Esophagus muscularis mucosa (tissue), 4 donors: ENCODE results near the gene ITGA2. TPM values are rescaled to one million over a fixed set of nuclear protein-coding genes. Genes with fewer than 3 reads are reported as not detected.

ENCODE experiments used
- DNase-seq: peaks from one replicate; pipeline ENCODE4 v3.0.0-alpha.2; 2017; ENCODE audit errors: extremely low spot score
- H3K27ac ChIP-seq, 4 donors: fragments of 200-600 bp; sonication (generic); replicated peaks in 1 of 4; 1 replicate in 3 of 4; 2 replicates in 1 of 4; pipeline ENCODE4 v1.5.1; 2016 to 2019; ENCODE audit warnings: mild to moderate bottlenecking in 1 of 4
- H3K27me3 ChIP-seq, 4 donors: fragments of 200-600 bp; sonication (generic); one replicate each; pipeline versions ENCODE4 v1.5.1 to v1.6.0; 2016 to 2019
- H3K36me3 ChIP-seq, 4 donors: fragments of 200-600 bp; sonication (generic); one replicate each; pipeline ENCODE4 v1.5.1; 2016 to 2019
- H3K4me1 ChIP-seq, 4 donors: fragments of 200-600 bp; sonication (generic); one replicate each; pipeline ENCODE4 v1.5.1; 2016 to 2019
- H3K4me3 ChIP-seq, 4 donors: fragments of 200-600 bp; sonication (generic); 1 replicate in 2 of 4; 2 replicates in 2 of 4; pipeline ENCODE4 v1.5.1; 2016 to 2019; ENCODE audit warnings: mild to moderate bottlenecking in 4 of 4, moderate library complexity in 1 of 4
- H3K9me3 ChIP-seq, 4 donors: fragments of 200-600 bp; sonication (generic); 1 replicate in 3 of 4; 2 replicates in 1 of 4; pipeline ENCODE4 v1.5.1; 2016 to 2019
- EP300 ChIP-seq: sonication (generic); formaldehyde crosslinking; IDR thresholded peaks from one replicate; pipeline ENCODE4 v1.6.1; 2017; ENCODE audit warnings: antibody characterized with exemption
- POLR2A ChIP-seq: fragments of 450-650 bp; IDR thresholded peaks from one replicate; pipeline ENCODE4 v1.6.1; 2017; ENCODE audit warnings: antibody characterized with exemption, moderate library complexity, mild to moderate bottlenecking, low read depth
- POLR2AphosphoS5 ChIP-seq, 2 donors: sonication (generic); formaldehyde crosslinking; IDR thresholded peaks; one replicate each; pipeline ENCODE4 v1.6.1; 2017; ENCODE audit warnings: antibody characterized with exemption in 2 of 2
- WGBS: methylation state at CpG from one replicate; pipeline ENCODE4 v1.1.5; 2018; 5-methylcytosine and 5-hydroxymethylcytosine counted together
- intact Hi-C: fragments of 100-400 bp; cut with DNase I; formaldehyde crosslinking; loops from one replicate; pipeline ENCODE4 v1.15.1; 2023
- total RNA-seq, 4 donors: library from RNA; depleted of rRNA; stranded (reverse); fragments of >200 nt; gene quantifications; one replicate each; pipeline versions ENCODE4 v1.1.0 to v1.2.1, GENCODE V29; 2016
- TF ChIP-seq, protein P1 (sequence below), 3 experiments: fragments of 200-600 bp in 2 of 3; fragments of 450-650 bp in 1 of 3; sonication (generic) in 2 of 3; IDR thresholded peaks; one replicate each; pipeline ENCODE4 v1.5.1; 2017 to 2019; ENCODE audit warnings: antibody characterized with exemption in 3 of 3, mild to moderate bottlenecking in 2 of 3, moderate library complexity in 1 of 3

ITGA2 gene
- total RNA-seq, 4 donors from 2014 or later, result 5.0 to 9.6 (median 7.8) TPM

DNA sequence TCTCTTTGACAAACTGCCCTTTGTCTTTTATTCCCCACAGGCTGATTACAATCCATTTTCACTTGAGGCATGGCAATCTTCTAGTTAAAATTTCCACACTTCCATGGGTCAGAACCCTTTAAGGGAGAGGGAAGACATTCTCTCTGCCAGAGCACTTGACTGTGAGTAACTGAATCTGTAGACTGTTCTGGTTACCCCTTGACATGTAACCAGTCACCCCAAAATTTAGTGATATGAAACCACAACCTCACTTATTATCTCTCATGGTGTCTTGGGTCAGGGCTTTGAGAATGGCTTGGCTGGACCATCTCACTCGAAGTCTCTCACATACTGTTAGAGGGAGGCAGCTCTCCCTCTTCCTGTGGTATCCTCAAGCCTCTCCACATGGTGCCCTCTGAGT is 14.0 kb downstream of the ITGA2 start:
- Histone ChIP-seq H3K4me1 (peaks cover 0 to 11% (median 10%) of the 10 kb centered on the region in 4 donors), H3K9me3 (no peaks in the 10 kb centered on the region), H3K27ac (no peak overlapping the region), H3K27me3 (no peaks in the 10 kb centered on the region), H3K36me3 (peaks cover 0 to 10% (median 0%) of the 10 kb centered on the region in 4 donors), H3K4me3 (no peak overlapping the region)
- DNase-seq, result no peak
- TF ChIP-seq, protein P1, sequence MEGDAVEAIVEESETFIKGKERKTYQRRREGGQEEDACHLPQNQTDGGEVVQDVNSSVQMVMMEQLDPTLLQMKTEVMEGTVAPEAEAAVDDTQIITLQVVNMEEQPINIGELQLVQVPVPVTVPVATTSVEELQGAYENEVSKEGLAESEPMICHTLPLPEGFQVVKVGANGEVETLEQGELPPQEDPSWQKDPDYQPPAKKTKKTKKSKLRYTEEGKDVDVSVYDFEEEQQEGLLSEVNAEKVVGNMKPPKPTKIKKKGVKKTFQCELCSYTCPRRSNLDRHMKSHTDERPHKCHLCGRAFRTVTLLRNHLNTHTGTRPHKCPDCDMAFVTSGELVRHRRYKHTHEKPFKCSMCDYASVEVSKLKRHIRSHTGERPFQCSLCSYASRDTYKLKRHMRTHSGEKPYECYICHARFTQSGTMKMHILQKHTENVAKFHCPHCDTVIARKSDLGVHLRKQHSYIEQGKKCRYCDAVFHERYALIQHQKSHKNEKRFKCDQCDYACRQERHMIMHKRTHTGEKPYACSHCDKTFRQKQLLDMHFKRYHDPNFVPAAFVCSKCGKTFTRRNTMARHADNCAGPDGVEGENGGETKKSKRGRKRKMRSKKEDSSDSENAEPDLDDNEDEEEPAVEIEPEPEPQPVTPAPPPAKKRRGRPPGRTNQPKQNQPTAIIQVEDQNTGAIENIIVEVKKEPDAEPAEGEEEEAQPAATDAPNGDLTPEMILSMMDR (IDR thresholded peaks at IDR 0.05), result no peak
- TF ChIP-seq POLR2AphosphoS5 (IDR thresholded peaks at IDR 0.05), result no peak
- no peak for TF ChIP-seq POLR2A
- no peak for TF ChIP-seq EP300
- intact Hi-C loops, result no loop called here
- 91% methylated on average over 1 of the region's 1 CpG for WGBS

DNA sequence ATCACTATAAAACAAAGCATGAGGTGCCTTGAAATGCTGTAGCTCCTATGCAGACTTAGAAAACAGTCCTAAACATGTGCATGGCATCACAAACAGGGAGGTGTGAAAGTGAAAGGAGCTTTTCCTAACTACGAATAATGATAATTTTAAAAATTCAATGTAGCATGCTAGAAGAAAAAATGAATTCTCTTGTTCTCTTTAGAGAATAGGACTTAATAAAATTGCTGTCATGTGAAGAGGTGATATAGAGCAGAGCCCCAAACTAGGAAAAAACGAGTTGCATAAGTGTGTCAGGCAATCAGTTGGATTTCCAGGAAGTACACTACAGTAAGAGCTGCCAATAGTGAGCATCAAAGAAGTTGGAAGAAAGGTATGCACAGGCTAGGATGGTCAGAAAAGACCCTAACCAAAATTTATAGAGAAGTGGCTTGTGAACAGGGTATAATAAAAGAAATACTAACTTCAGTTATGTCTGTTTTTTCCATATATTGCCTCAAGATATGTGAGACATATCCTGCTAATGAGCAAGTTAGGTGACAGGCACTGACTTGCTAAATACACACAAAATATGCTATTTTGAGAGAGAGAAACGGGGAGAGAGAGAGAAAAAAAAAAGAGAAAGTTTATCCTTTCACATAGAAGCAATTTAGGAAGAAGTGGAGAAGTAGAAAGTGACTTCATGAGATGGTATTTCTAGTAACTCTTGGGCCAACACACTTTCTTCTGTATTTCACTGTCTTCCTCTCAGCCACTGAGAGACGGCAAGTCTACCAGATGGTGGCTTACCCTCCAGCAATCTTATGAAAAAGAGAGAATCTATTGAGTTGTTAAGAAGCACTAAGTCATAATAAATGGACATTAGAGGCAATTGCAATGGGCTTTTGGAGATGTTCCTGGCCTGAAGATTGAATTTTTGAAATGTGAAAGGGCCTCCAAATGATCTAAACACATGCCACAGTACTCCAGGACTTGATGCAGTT is 18.0 kb downstream of the ITGA2 start:
- H3K4me3 ChIP-seq, result no peak overlapping the region
- H3K36me3 ChIP-seq, result peaks cover 0 to 10% (median 0%) of the 10 kb centered on the region in 4 donors
- 50% methylated on average over 4 of the region's 4 CpGs for WGBS
- TF ChIP-seq POLR2A (no peak), POLR2AphosphoS5 (IDR thresholded peaks at IDR 0.05) (no peak), EP300 (no peak)
- TF ChIP-seq, protein P1 (IDR thresholded peaks at IDR 0.05), result no peak
- H3K27me3 ChIP-seq, result no peaks in the 10 kb centered on the region
- no peak for DNase-seq
- no peaks in the 10 kb centered on the region for H3K9me3 ChIP-seq
- no peak overlapping the region for H3K27ac ChIP-seq
- H3K4me1 ChIP-seq, result peaks cover 0 to 11% (median 7%) of the 10 kb centered on the region in 4 donors
- intact Hi-C loops, result no loop called here

DNA sequence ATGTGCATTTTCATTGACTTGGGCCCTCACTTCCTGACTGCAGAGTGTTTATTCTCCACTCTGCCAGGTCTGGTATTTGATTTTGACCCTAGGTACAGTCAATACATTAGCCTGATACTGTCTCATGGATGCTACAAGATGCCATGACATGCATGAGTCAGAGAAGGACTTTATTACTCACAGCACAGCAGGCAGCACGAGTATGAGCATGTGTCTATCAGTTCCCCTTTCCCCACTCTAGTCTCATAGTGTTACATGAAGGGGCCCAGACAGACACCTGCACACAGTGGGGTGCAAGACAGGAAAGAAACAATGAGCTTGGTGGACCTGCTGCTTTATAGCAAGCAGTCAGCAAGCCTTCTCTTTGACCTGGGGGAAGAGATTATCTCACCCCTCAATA is 19.6 kb downstream of the ITGA2 start:
- TF ChIP-seq POLR2AphosphoS5 (IDR thresholded peaks at IDR 0.05) (no peak), EP300 (no peak), POLR2A (no peak)
- TF ChIP-seq, protein P1 (IDR thresholded peaks at IDR 0.05), result no peak
- intact Hi-C loops, result no loop called here
- Histone ChIP-seq H3K27ac (no peak overlapping the region), H3K4me1 (peaks cover 0 to 11% (median 7%) of the 10 kb centered on the region in 4 donors), H3K9me3 (no peaks in the 10 kb centered on the region), H3K27me3 (no peaks in the 10 kb centered on the region), H3K4me3 (no peak overlapping the region), H3K36me3 (peaks cover 0 to 9% (median 0%) of the 10 kb centered on the region in 4 donors)
- WGBS, result 92% methylated on average over 1 of the region's 1 CpG
- no peak for DNase-seq

DNA sequence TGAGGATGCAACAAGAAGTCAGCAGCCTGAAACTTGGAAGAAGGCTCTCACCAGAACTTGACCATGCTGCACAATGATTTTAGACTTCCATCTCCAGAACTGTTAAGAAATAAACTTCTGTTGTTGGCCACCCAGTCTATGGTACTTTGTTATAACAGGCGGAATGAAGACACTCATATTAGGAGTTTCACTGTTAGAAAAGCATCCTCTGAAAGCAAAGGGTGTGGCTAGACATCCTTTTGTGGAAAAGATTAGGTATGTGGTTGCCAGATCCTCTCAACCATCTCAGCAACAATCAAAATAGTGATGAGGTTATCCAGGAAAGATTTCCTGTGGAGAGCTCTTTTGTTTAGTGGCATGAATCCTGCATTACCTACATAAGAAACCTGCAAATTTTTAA is 20.7 kb downstream of the ITGA2 start:
- H3K27ac ChIP-seq, result no peak overlapping the region
- intact Hi-C loops, result no loop called here
- H3K36me3 ChIP-seq, result no peaks in the 10 kb centered on the region
- DNase-seq, result no peak
- H3K4me3 ChIP-seq, result no peak overlapping the region
- H3K9me3 ChIP-seq, result no peaks in the 10 kb centered on the region
- TF ChIP-seq EP300 (no peak), POLR2A (no peak), POLR2AphosphoS5 (IDR thresholded peaks at IDR 0.05) (no peak)
- TF ChIP-seq, protein P1 (IDR thresholded peaks at IDR 0.05), result no peak
- H3K27me3 ChIP-seq, result no peaks in the 10 kb centered on the region
- peaks cover 0 to 11% (median 7%) of the 10 kb centered on the region in 4 donors for H3K4me1 ChIP-seq
- 100% methylated on average over 1 of the region's 1 CpG for WGBS
